Ascending aorta (tissue), 2 donors: ENCODE results near the gene FRMD3. TPM values are rescaled to one million over a fixed set of nuclear protein-coding genes. Genes with fewer than 3 reads are reported as not detected.

ENCODE experiments used
- DNase-seq, 2 donors: peaks; one replicate each; pipeline ENCODE4 v3.0.0-alpha.2; 2019; ENCODE audit warnings: low spot score in 2 of 2
- H3K27ac ChIP-seq, 2 donors: fragments of 200-600 bp; sonication (generic); one replicate each; pipeline ENCODE4 v1.5.1; 2016 to 2017; ENCODE audit warnings: mild to moderate bottlenecking in 1 of 2
- H3K27me3 ChIP-seq: fragments of 200-600 bp; sonication (generic); one replicate; pipeline ENCODE4 v1.5.1; 2017
- H3K36me3 ChIP-seq, 2 donors: fragments of 200-600 bp; sonication (generic); one replicate each; pipeline ENCODE4 v1.5.1; 2016
- H3K4me1 ChIP-seq, 2 donors: fragments of 200-600 bp; sonication (generic); one replicate each; pipeline ENCODE4 v1.5.1; 2016 to 2017; ENCODE audit warnings: mild to moderate bottlenecking in 1 of 2
- H3K4me3 ChIP-seq, 2 donors: fragments of 200-600 bp; sonication (generic); one replicate each; pipeline ENCODE4 v1.5.1; 2016 to 2017; ENCODE audit warnings: mild to moderate bottlenecking in 1 of 2
- H3K9me3 ChIP-seq, 2 donors: fragments of 200-600 bp; sonication (generic); one replicate each; pipeline ENCODE4 v1.5.1; 2016
- CTCF ChIP-seq, 3 experiments: fragments of 200-600 bp in 2 of 3; fragments of 450-650 bp in 1 of 3; sonication (generic) in 2 of 3; IDR thresholded peaks; one replicate each; pipeline ENCODE4 v1.5.1; 2016 to 2019; ENCODE audit warnings: antibody characterized with exemption in 3 of 3, mild to moderate bottlenecking in 1 of 3, moderate library complexity in 1 of 3
- intact Hi-C: fragments of 100-400 bp; cut with DNase I; formaldehyde crosslinking; loops from one replicate; pipeline ENCODE4 v1.15.1; 2023
- total RNA-seq: library from RNA; depleted of rRNA; stranded (reverse); fragments of >200 nt; gene quantifications from one replicate; pipeline ENCODE4 v1.1.0, GENCODE V29; 2016

The FRMD3 gene
- total RNA-seq, 1 donor from 2014 or later, result 8.5 TPM

GRCh38 chr9:83441390-83441789, 96.8 kb downstream of the FRMD3 start:
- Histone ChIP-seq H3K9me3 (no peaks in the 10 kb centered on the region), H3K27me3 (no peaks in the 10 kb centered on the region), H3K27ac (peak overlapping the region in 1 of 2 donors; percentile 27), H3K4me3 (no peak overlapping the region), H3K4me1 (peaks cover 0 to 25% of the 10 kb centered on the region in 2 donors), H3K36me3 (no peaks in the 10 kb centered on the region)
- intact Hi-C loops, result loop anchor here (10.0 kb wide), 1 partner anchor 77 kb away; no protein-coding TSS in a partner anchor
- no peak for DNase-seq
- no peak for TF ChIP-seq CTCF (IDR thresholded peaks at IDR 0.05)

GRCh38 chr9:83440641-83441040, 97.6 kb downstream of the FRMD3 start:
- DNase-seq, result no peak
- peaks cover 0 to 21% of the 10 kb centered on the region in 2 donors for H3K4me1 ChIP-seq
- intact Hi-C loops, result loop anchor here (10.0 kb wide), 1 partner anchor 76 kb away; no protein-coding TSS in a partner anchor
- no peaks in the 10 kb centered on the region for H3K36me3 ChIP-seq
- no peak overlapping the region for H3K4me3 ChIP-seq
- no peaks in the 10 kb centered on the region for H3K9me3 ChIP-seq
- TF ChIP-seq CTCF (IDR thresholded peaks at IDR 0.05), result no peak
- H3K27me3 ChIP-seq, result no peaks in the 10 kb centered on the region
- no peak overlapping the region for H3K27ac ChIP-seq

- peaks cover 0 to 20% of the 10 kb centered on the region in 2 donors for H3K4me1 ChIP-seq
- no peak for TF ChIP-seq CTCF (IDR thresholded peaks at IDR 0.05)
Measured at GRCh38 chr9:83435301-83435700, 102.9 kb downstream of the FRMD3 start.

GRCh38 chr9:83434254-83434653, 103.9 kb downstream of the FRMD3 start:
- DNase-seq, result peak in 1 of 2 donors; percentile 35
- intact Hi-C loops, result no loop called here
- no peaks in the 10 kb centered on the region for H3K36me3 ChIP-seq
- TF ChIP-seq CTCF (IDR thresholded peaks at IDR 0.05), result no peak
- no peaks in the 10 kb centered on the region for H3K27me3 ChIP-seq
- H3K4me1 ChIP-seq, result peaks cover 0 to 23% of the 10 kb centered on the region in 2 donors
- no peaks in the 10 kb centered on the region for H3K9me3 ChIP-seq
- H3K27ac ChIP-seq, result no peak overlapping the region
- H3K4me3 ChIP-seq, result no peak overlapping the region

More at GRCh38 chr9:83435301-83435700, 102.9 kb downstream of the FRMD3 start:
- Histone ChIP-seq H3K4me3 (no peak overlapping the region), H3K9me3 (no peaks in the 10 kb centered on the region), H3K27ac (no peak overlapping the region), H3K36me3 (no peaks in the 10 kb centered on the region), H3K27me3 (no peaks in the 10 kb centered on the region)
- intact Hi-C loops, result no loop called here
- DNase-seq, result peak in 1 of 2 donors; percentile 30

- H3K4me3 ChIP-seq, result no peak overlapping the region
- DNase-seq, result peak in 1 of 2 donors; percentile 58
- no peaks in the 10 kb centered on the region for H3K9me3 ChIP-seq
- no peak for TF ChIP-seq CTCF (IDR thresholded peaks at IDR 0.05)
- H3K27ac ChIP-seq, result peak overlapping the region in 1 of 2 donors; percentile 9
- peaks cover 0 to 23% of the 10 kb centered on the region in 2 donors for H3K4me1 ChIP-seq
- intact Hi-C loops, result no loop called here
- H3K36me3 ChIP-seq, result no peaks in the 10 kb centered on the region
- no peaks in the 10 kb centered on the region for H3K27me3 ChIP-seq
Measured at GRCh38 chr9:83433846-83434245, 104.4 kb downstream of the FRMD3 start.
